Measurements from ENCODE around the gene CLTA. TPM values are rescaled to one million over a fixed set of nuclear protein-coding genes. Genes with fewer than 3 reads are reported as not detected.

CLTA gene
- polyA plus RNA-seq, 1 donor (not counting 4 experiments of a cell fraction or from before 2014, with no cell fraction given) = 325 TPM

DNA sequence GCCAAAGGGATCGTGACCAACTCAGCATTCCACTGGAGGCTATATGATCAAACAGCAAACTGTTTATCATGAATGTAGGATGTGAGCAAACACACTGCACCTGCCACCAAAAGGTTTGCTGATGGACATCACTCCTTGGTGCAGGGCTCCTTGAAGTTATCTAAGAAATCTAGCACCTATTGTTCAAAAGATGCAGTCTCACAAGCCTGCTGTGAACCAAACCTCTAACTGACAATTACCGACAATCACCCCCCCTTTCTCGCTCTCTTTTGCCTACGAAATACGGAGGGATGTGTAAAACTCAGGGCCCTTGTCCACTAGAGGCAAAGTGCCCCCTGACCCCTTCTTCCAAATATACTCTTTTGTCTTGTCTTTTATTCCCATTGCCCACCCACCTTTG, 2.5 kb upstream of the CLTA start:
- peaks cover 16% of the 10 kb centered on the region for H4K20me1 ChIP-seq (ENCODE audit: control insufficient read depth, extremely low read depth, insufficient read depth, low read length)
- H3K9ac ChIP-seq (ENCODE audit: control insufficient read depth, extremely low read depth, insufficient read depth, low read length) = no peak overlapping the region
- H3K9me1 ChIP-seq (ENCODE audit: control insufficient read depth, extremely low read depth, insufficient read depth, low read length) = no peaks in the 10 kb centered on the region
- DNase-seq (ENCODE audit: low read depth, low spot score) (no peak), FAIRE-seq (no peak)
- no peak overlapping the region for H3K4me2 ChIP-seq (ENCODE audit: control insufficient read depth, extremely low read depth, insufficient read depth, low read depth, low read length)
- no peaks in the 10 kb centered on the region for H3K36me3 ChIP-seq (ENCODE audit: control insufficient read depth in 2 of 2, extremely low read depth in 1 of 2, insufficient read depth in 2 of 2, low read length in 2 of 2)
- no peak overlapping the region for H2AFZ ChIP-seq (ENCODE audit: control insufficient read depth, low read length)
- dilution Hi-C loops (cut with MboI; ENCODE audit: extremely low pct_ligation_motif_present, low sequenced_read_pairs) = no loop called here
- no peak overlapping the region for H3K4me3 ChIP-seq (ENCODE audit: control insufficient read depth in 2 of 3, extremely low read depth in 1 of 3, insufficient read depth in 2 of 3, low read depth in 1 of 3, low read length in 3 of 3)
- no peak overlapping the region for H3K27ac ChIP-seq (ENCODE audit: control insufficient read depth, insufficient read depth, low read length)
- H3K27me3 ChIP-seq (ENCODE audit: control insufficient read depth, extremely low read depth, insufficient read depth, low read length) = no peaks in the 10 kb centered on the region
- TF ChIP-seq EZH2 (IDR thresholded peaks at IDR 0.05; ENCODE audit: low read length) = no peak
- TF ChIP-seq, protein P1, sequence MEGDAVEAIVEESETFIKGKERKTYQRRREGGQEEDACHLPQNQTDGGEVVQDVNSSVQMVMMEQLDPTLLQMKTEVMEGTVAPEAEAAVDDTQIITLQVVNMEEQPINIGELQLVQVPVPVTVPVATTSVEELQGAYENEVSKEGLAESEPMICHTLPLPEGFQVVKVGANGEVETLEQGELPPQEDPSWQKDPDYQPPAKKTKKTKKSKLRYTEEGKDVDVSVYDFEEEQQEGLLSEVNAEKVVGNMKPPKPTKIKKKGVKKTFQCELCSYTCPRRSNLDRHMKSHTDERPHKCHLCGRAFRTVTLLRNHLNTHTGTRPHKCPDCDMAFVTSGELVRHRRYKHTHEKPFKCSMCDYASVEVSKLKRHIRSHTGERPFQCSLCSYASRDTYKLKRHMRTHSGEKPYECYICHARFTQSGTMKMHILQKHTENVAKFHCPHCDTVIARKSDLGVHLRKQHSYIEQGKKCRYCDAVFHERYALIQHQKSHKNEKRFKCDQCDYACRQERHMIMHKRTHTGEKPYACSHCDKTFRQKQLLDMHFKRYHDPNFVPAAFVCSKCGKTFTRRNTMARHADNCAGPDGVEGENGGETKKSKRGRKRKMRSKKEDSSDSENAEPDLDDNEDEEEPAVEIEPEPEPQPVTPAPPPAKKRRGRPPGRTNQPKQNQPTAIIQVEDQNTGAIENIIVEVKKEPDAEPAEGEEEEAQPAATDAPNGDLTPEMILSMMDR (optimal IDR thresholded peaks at IDR 0.05 in 1 of 3, IDR thresholded peaks at IDR 0.05 in 1 of 3, conservative IDR thresholded peaks at IDR 0.05 in 1 of 3; ENCODE audit: extremely low read depth in 1 of 3, insufficient read depth in 2 of 3, low read length in 3 of 3) = no peak
- H3K4me1 ChIP-seq (ENCODE audit: control insufficient read depth, extremely low read depth, insufficient read depth, low read length) = peaks cover 22% of the 10 kb centered on the region
- H3K79me2 ChIP-seq (ENCODE audit: control insufficient read depth, insufficient read depth, low read length) = peaks cover 25% of the 10 kb centered on the region
- H3K9me3 ChIP-seq (ENCODE audit: control insufficient read depth, low read depth, low read length) = no peaks in the 10 kb centered on the region

DNA sequence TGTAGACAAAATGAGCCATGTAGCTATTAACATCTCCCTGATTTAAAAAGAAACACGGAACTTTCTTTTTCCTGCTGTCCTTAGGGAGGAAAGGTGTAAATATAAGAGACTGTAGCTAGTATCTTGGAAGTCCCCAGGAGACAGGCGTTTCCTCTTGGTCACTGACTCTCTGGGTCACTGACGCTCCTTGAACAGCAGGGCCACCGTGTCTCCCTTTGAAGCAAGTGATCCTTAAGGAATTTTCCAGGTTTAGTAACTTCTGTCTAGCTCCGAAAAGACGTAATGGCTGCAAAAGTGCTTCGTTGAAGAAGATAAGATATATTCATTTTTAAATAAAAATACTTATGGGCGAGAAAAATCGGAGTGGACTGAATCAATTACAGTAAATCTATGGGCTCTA, 745 bp upstream of the CLTA start:
- Histone ChIP-seq H3K27ac (ENCODE audit: control insufficient read depth, insufficient read depth, low read length) (peak overlapping the region; percentile 92), H3K27me3 (ENCODE audit: control insufficient read depth, extremely low read depth, insufficient read depth, low read length) (no peaks in the 10 kb centered on the region), H3K9me3 (ENCODE audit: control insufficient read depth, low read depth, low read length) (no peaks in the 10 kb centered on the region), H3K79me2 (ENCODE audit: control insufficient read depth, insufficient read depth, low read length) (peaks cover 43% of the 10 kb centered on the region), H3K4me2 (ENCODE audit: control insufficient read depth, extremely low read depth, insufficient read depth, low read depth, low read length) (peak overlapping the region; percentile 87), H3K9me1 (ENCODE audit: control insufficient read depth, extremely low read depth, insufficient read depth, low read length) (peaks cover 11% of the 10 kb centered on the region), H3K9ac (ENCODE audit: control insufficient read depth, extremely low read depth, insufficient read depth, low read length) (peak overlapping the region; percentile 92), H3K4me3 (ENCODE audit: control insufficient read depth in 2 of 3, extremely low read depth in 1 of 3, insufficient read depth in 2 of 3, low read depth in 1 of 3, low read length in 3 of 3) (peak overlapping the region; percentile 71 to 87 (median 77)), H3K36me3 (ENCODE audit: control insufficient read depth in 2 of 2, extremely low read depth in 1 of 2, insufficient read depth in 2 of 2, low read length in 2 of 2) (peaks cover 5 to 9% of the 10 kb centered on the region in 2 experiments), H3K4me1 (ENCODE audit: control insufficient read depth, extremely low read depth, insufficient read depth, low read length) (peaks cover 38% of the 10 kb centered on the region), H4K20me1 (ENCODE audit: control insufficient read depth, extremely low read depth, insufficient read depth, low read length) (peaks cover 30% of the 10 kb centered on the region), H2AFZ (ENCODE audit: control insufficient read depth, low read length) (peak overlapping the region; percentile 94)
- dilution Hi-C loops (cut with MboI; ENCODE audit: extremely low pct_ligation_motif_present, low sequenced_read_pairs) = loop anchor here (10.0 kb wide), 1 partner anchor 45 kb away; no protein-coding TSS in a partner anchor
- DNase-seq (ENCODE audit: low read depth, low spot score) = no peak
- FAIRE-seq = no peak
- no peak for TF ChIP-seq EZH2 (IDR thresholded peaks at IDR 0.05; ENCODE audit: low read length)
- TF ChIP-seq, protein P1 (optimal IDR thresholded peaks at IDR 0.05 in 1 of 3, IDR thresholded peaks at IDR 0.05 in 1 of 3, conservative IDR thresholded peaks at IDR 0.05 in 1 of 3; ENCODE audit: extremely low read depth in 1 of 3, insufficient read depth in 2 of 3, low read length in 3 of 3) = no peak
